ENCODE results near the gene XYLT1. TPM values are rescaled to one million over a fixed set of nuclear protein-coding genes. Genes with fewer than 3 reads are reported as not detected.
"Not testable (repeated sequence)": the region's sequence is repeated elsewhere in the genome, so short reads cannot be mapped to it uniquely, and the experiment has no call there.

Gene XYLT1
- 41.6 and 41.7 TPM in 2 replicates for total RNA-seq

- intact Hi-C loops (cut with micrococcal nuclease) = loop anchor here (1.0 to 10.0 kb wide), 5 partner anchors 22 to 1294 kb away; no protein-coding TSS in a partner anchor
Observed at GRCh38 chr16:17470908-17471718, at the start of gene XYLT1. TSS of gene XYLT1 (minus strand) at chr16:17470960. CDS start at chr16:17470796, 164 bp downstream.

- intact Hi-C loops (cut with micrococcal nuclease) = no loop called here
Observed at GRCh38 chr16:17520111-17520510, 49.4 kb upstream of the XYLT1 start.

- intact Hi-C loops (cut with micrococcal nuclease) = no loop called here
Observed at GRCh38 chr16:17519101-17519955, 48.6 kb upstream of the XYLT1 start.

GRCh38 chr16:17518441-17518840 is 47.7 kb upstream of the XYLT1 start:
- intact Hi-C loops (cut with micrococcal nuclease) = no loop called here

- intact Hi-C loops (cut with micrococcal nuclease) = no loop called here
Observed at GRCh38 chr16:17515421-17516210, 44.9 kb upstream of the XYLT1 start.

- intact Hi-C loops (cut with micrococcal nuclease) = no loop called here
Observed at GRCh38 chr16:17512636-17513220, 42.0 kb upstream of the XYLT1 start.

- intact Hi-C loops (cut with micrococcal nuclease) = no loop called here
Observed at GRCh38 chr16:17511340-17511739, 40.6 kb upstream of the XYLT1 start.

GRCh38 chr16:17510567-17510966 is 39.8 kb upstream of the XYLT1 start:
- intact Hi-C loops (cut with micrococcal nuclease) = no loop called here

GRCh38 chr16:17509194-17509593 is 38.4 kb upstream of the XYLT1 start:
- intact Hi-C loops (cut with micrococcal nuclease) = no loop called here

- intact Hi-C loops (cut with micrococcal nuclease) = no loop called here
Observed at GRCh38 chr16:17508303-17508702, 37.5 kb upstream of the XYLT1 start.

- intact Hi-C loops (cut with micrococcal nuclease) = not testable (repeated sequence)
Observed at GRCh38 chr16:17507516-17507915, 36.8 kb upstream of the XYLT1 start.

GRCh38 chr16:17505828-17506227 is 35.1 kb upstream of the XYLT1 start:
- intact Hi-C loops (cut with micrococcal nuclease) = not testable (repeated sequence)

- intact Hi-C loops (cut with micrococcal nuclease) = no loop called here
Observed at GRCh38 chr16:17504050-17504449, 33.3 kb upstream of the XYLT1 start.

- intact Hi-C loops (cut with micrococcal nuclease) = no loop called here
Observed at GRCh38 chr16:17503331-17503730, 32.6 kb upstream of the XYLT1 start.

GRCh38 chr16:17501321-17501720 is 30.6 kb upstream of the XYLT1 start:
- intact Hi-C loops (cut with micrococcal nuclease) = no loop called here

- intact Hi-C loops (cut with micrococcal nuclease) = no loop called here
Observed at GRCh38 chr16:17499223-17499902, 28.6 kb upstream of the XYLT1 start.

- intact Hi-C loops (cut with micrococcal nuclease) = no loop called here
Observed at GRCh38 chr16:17497648-17498047, 26.9 kb upstream of the XYLT1 start.

GRCh38 chr16:17496891-17497290 is 26.1 kb upstream of the XYLT1 start:
- intact Hi-C loops (cut with micrococcal nuclease) = no loop called here

- intact Hi-C loops (cut with micrococcal nuclease) = no loop called here
Observed at GRCh38 chr16:17493012-17493411, 22.3 kb upstream of the XYLT1 start.

- intact Hi-C loops (cut with micrococcal nuclease) = no loop called here
Observed at GRCh38 chr16:17491140-17491662, 20.4 kb upstream of the XYLT1 start.
